HepG2 (cell line): ENCODE data around the gene CCDC121. TPM values are rescaled to one million over a fixed set of nuclear protein-coding genes. Genes with fewer than 3 reads are reported as not detected.

Experiments used
- AGO1 ChIP-seq: fragments of 200-400 bp; formaldehyde crosslinking; IDR thresholded peaks from 2 replicates; pipeline ENCODE4 v1.6.1; 2017; ENCODE audit warnings: mild to moderate bottlenecking, low read depth, low read length, moderate library complexity; ENCODE audit not compliant: poor library complexity, severe bottlenecking
- CBX5 ChIP-seq: sonication (generic); formaldehyde crosslinking; IDR thresholded peaks from 2 replicates; pipeline ENCODE4 v1.4.0; 2020; ENCODE audit warnings: missing genetic modification reagents, borderline replicate concordance
- FUBP1 ChIP-seq: sonication (generic); formaldehyde crosslinking; IDR thresholded peaks from 2 replicates; pipeline ENCODE4 v1.5.1; 2020; ENCODE audit warnings: missing genetic modification reagents, mild to moderate bottlenecking, borderline replicate concordance
- GTF2F1 ChIP-seq: fragments of 150-350 bp; IDR thresholded peaks from 2 replicates; pipeline ENCODE4 v1.6.1; 2014; ENCODE audit warnings: low read length
- IKZF4 ChIP-seq: sonication (generic); formaldehyde crosslinking; IDR thresholded peaks from 2 replicates; pipeline ENCODE4 v1.5.1; 2020; ENCODE audit warnings: borderline replicate concordance, mild to moderate bottlenecking, low read depth, missing genetic modification reagents; ENCODE audit errors: not compliant biosample characterization
- MYC ChIP-seq: sonication (generic); formaldehyde crosslinking; IDR thresholded peaks from 2 replicates; pipeline ENCODE4 v1.9.0; 2021; ENCODE audit warnings: missing genetic modification reagents, borderline replicate concordance
- NONO ChIP-seq, 2 experiments: fragments of 450-650 bp in 1 of 2; sonication (generic) in 1 of 2; formaldehyde crosslinking in 1 of 2; IDR thresholded peaks in 1 of 2; conservative IDR thresholded peaks in 1 of 2; 2 replicates each; pipeline versions ENCODE4 v1.6.1 to v1.8.0; 2017 to 2022; ENCODE audit warnings: mild to moderate bottlenecking in 1 of 2, missing genetic modification reagents in 1 of 2, moderate library complexity in 1 of 2
- TARDBP ChIP-seq: sonication (generic); formaldehyde crosslinking; IDR thresholded peaks from 2 replicates; pipeline ENCODE4 v1.8.0; 2022; ENCODE audit warnings: mild to moderate bottlenecking, missing genetic modification reagents
- TRIM24 ChIP-seq: sonication (generic); formaldehyde crosslinking; IDR thresholded peaks from 2 replicates; pipeline ENCODE4 v1.8.0; 2022; ENCODE audit warnings: mild to moderate bottlenecking, missing genetic modification reagents
- XRCC5 ChIP-seq: fragments of 200-400 bp; formaldehyde crosslinking; optimal IDR thresholded peaks from 2 replicates; pipeline ENCODE3; 2017; ENCODE audit warnings: mild to moderate bottlenecking, low read length
- ZNF142 ChIP-seq: sonication (generic); formaldehyde crosslinking; IDR thresholded peaks from 2 replicates; pipeline ENCODE4 v1.4.0; 2020; ENCODE audit warnings: missing genetic modification reagents
- ZNF281 ChIP-seq: sonication (generic); formaldehyde crosslinking; IDR thresholded peaks from 2 replicates; pipeline ENCODE4 v1.4.0; 2020; ENCODE audit warnings: missing genetic modification reagents, borderline replicate concordance
- ZNF460 ChIP-seq: sonication (generic); formaldehyde crosslinking; IDR thresholded peaks from 2 replicates; pipeline ENCODE4 v1.5.1; 2020; ENCODE audit warnings: missing genetic modification reagents, mild to moderate bottlenecking, borderline replicate concordance
- polyA plus RNA-seq, 8 experiments: library from polyadenylated mRNA; depleted of rRNA in 3 of 8; stranded (reverse) in 7 of 8; unstranded in 1 of 8; fragments of >200 nt; fragmentation: Illumina TruSeq in 4 of 8; extraction: Trizol in 4 of 8; gene quantifications; 2 replicates each; pipeline versions ENCODE4 v1.2.1 to v1.2.3, GENCODE V29; 2011 to 2016; ENCODE audit warnings: low read depth in 4 of 8, missing spikeins in 1 of 8, mixed read lengths in 1 of 8; ENCODE audit not compliant: insufficient read depth in 1 of 8
- total RNA-seq, 5 experiments: library from RNA; depleted of rRNA; stranded (reverse); fragments of >200 nt; fragmentation: Illumina TruSeq; extraction: Trizol; gene quantifications; 2 replicates each; pipeline ENCODE4 v1.2.3, GENCODE V29; 2016; ENCODE audit warnings: low read depth in 1 of 5
- TF ChIP-seq, protein P1 (sequence below): sonication (generic); formaldehyde crosslinking; IDR thresholded peaks from 2 replicates; pipeline ENCODE4 v1.4.0; 2020; ENCODE audit warnings: missing genetic modification reagents

The CCDC121 gene
- total and polyA plus RNA-seq, 2 of the 13 experiments (the other 11 are each of a cell fraction or from before 2014, with no cell fraction given): 1.9 to 3.0 TPM

DNA sequence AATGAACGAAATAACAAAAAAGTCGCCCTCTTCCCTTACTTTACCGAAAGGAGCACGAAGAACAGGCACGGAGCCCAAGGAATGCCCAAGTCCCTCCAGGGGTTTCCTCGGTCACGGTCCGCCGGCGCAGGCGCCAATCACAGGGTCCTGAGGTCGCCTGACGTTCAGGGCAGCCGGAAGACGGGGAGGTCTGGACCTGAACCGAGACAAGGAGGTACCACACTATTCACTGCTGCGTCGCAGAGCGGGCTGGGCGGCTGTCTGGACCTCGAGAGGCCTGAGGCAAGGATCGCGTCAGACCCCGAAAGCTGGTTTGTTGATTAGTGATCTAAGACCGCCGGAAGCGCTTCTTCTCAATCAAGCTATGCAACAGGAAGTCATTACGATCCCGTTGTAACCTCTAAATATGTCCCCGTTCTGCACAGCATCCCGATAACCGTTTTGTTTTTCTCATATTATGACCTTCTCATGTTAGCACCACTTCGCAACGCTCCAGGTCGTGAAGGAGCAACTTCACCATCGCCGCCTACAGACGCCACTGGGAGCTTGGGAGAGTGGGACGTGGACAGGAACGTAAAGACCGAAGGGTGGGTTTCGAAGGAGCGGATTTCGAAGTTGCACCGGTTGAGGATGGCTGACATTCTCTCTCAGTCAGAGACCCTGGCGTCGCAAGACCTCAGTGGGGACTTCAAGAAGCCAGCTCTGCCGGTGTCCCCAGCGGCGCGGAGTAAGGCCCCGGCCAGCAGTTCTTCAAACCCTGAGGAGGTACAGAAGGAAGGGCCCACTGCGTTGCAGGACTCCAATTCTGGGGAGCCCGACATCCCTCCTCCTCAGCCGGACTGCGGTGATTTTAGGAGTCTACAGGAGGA, 34.7 kb upstream of the CCDC121 start, which contains the start of the genes SLC4A1AP and SUPT7L (continued):
- TF ChIP-seq CBX5 (CRISPR knock-in tag) (peak; percentile 96), ZNF460 (CRISPR knock-in tag) (no peak; the same call in 1 of the 2 replicates), ZNF142 (CRISPR knock-in tag) (peak; percentile 94), ZNF281 (CRISPR knock-in tag) (peak; percentile 61), FUBP1 (CRISPR knock-in tag) (peak; percentile 62), TARDBP (CRISPR knock-in tag) (peak; percentile 95), XRCC5 (peak; percentile 100), IKZF4 (peak; percentile 57), MYC (peak; percentile 67; the same call in 1 of the 2 replicates), AGO1 (peak; percentile 34), NONO (IDR thresholded peaks at IDR 0.05) (no peak), NONO (CRISPR knock-in tag; conservative IDR thresholded peaks at IDR 0.05) (peak; percentile 88), TRIM24 (CRISPR knock-in tag) (no peak), GTF2F1 (no peak)
- TF ChIP-seq, protein P1, sequence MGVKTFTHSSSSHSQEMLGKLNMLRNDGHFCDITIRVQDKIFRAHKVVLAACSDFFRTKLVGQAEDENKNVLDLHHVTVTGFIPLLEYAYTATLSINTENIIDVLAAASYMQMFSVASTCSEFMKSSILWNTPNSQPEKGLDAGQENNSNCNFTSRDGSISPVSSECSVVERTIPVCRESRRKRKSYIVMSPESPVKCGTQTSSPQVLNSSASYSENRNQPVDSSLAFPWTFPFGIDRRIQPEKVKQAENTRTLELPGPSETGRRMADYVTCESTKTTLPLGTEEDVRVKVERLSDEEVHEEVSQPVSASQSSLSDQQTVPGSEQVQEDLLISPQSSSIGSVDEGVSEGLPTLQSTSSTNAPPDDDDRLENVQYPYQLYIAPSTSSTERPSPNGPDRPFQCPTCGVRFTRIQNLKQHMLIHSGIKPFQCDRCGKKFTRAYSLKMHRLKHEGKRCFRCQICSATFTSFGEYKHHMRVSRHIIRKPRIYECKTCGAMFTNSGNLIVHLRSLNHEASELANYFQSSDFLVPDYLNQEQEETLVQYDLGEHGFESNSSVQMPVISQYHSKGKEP (CRISPR knock-in tag): peak; percentile 37; the same call in 1 of the 2 replicates
